Measurements from ENCODE around the gene ETS1.
A peak's percentile ranks its signal among the peaks of the same experiment; 100 is the strongest.

The ETS1 gene

GRCh38 chr11:128540469-128540868 lies 46.9 kb downstream of the ETS1 start:
- DNase-seq (ENCODE audit: low read depth in 2 of 2) = no peak

GRCh38 chr11:128536506-128536905 lies 50.9 kb downstream of the ETS1 start:
- DNase-seq (ENCODE audit: low read depth in 2 of 2) = no peak

GRCh38 chr11:128535468-128536457 lies 51.6 kb downstream of the ETS1 start:
- DNase-seq (ENCODE audit: low read depth in 2 of 2) = no peak

GRCh38 chr11:128533472-128533871 lies 53.9 kb downstream of the ETS1 start:
- no peak for DNase-seq (ENCODE audit: low read depth in 2 of 2)

GRCh38 chr11:128532572-128533091 lies 54.7 kb downstream of the ETS1 start:
- no peak for DNase-seq (ENCODE audit: low read depth in 2 of 2)

GRCh38 chr11:128532016-128532571 lies 55.3 kb downstream of the ETS1 start:
- DNase-seq (ENCODE audit: low read depth in 2 of 2) = no peak

GRCh38 chr11:128531588-128531987 lies 55.8 kb downstream of the ETS1 start:
- DNase-seq (ENCODE audit: low read depth in 2 of 2) = no peak

GRCh38 chr11:128530118-128531074 lies 57.0 kb downstream of the ETS1 start:
- DNase-seq (ENCODE audit: low read depth in 2 of 2) = no peak

- DNase-seq (ENCODE audit: low read depth in 2 of 2) = no peak
These were observed 59.1 kb downstream of the ETS1 start for GRCh38 chr11:128528294-128528693.

- DNase-seq (ENCODE audit: low read depth in 2 of 2) = no peak
These were observed 60.3 kb downstream of the ETS1 start for GRCh38 chr11:128527046-128527445.

- no peak for DNase-seq (ENCODE audit: low read depth in 2 of 2)
These were observed 61.7 kb downstream of the ETS1 start for GRCh38 chr11:128525411-128526243.

GRCh38 chr11:128524172-128524571 lies 63.2 kb downstream of the ETS1 start:
- no peak for DNase-seq (ENCODE audit: low read depth in 2 of 2)

GRCh38 chr11:128523641-128524040 lies 63.7 kb downstream of the ETS1 start:
- no peak for DNase-seq (ENCODE audit: low read depth in 2 of 2)

GRCh38 chr11:128522943-128523518 lies 64.3 kb downstream of the ETS1 start:
- DNase-seq (ENCODE audit: low read depth in 2 of 2) = no peak

GRCh38 chr11:128522055-128522942 lies 65.1 kb downstream of the ETS1 start:
- DNase-seq (ENCODE audit: low read depth in 2 of 2) = peak; percentile 73 to 79

- no peak for DNase-seq (ENCODE audit: low read depth in 2 of 2)
These were observed 65.7 kb downstream of the ETS1 start for GRCh38 chr11:128521682-128522054.

- DNase-seq (ENCODE audit: low read depth in 2 of 2) = no peak
These were observed 66.3 kb downstream of the ETS1 start for GRCh38 chr11:128520888-128521681.

- no peak for DNase-seq (ENCODE audit: low read depth in 2 of 2)
These were observed 67.0 kb downstream of the ETS1 start for GRCh38 chr11:128520206-128520887.
